ENCODE measurements around the gene IL20.

GRCh38 chr1:206913766-206914537 is 48.5 kb downstream of the IL20 start:
- TF ChIP-seq CTCF (IDR thresholded peaks at IDR 0.05) = no peak
- TF ChIP-seq REST (IDR thresholded peaks at IDR 0.05; ENCODE audit: insufficient read depth in 1 of 2, low read depth in 2 of 2, low read length in 1 of 2) = no peak
